ENCODE measurements around the gene HOXC10.

The HOXC10 gene

GRCh38 chr12:53974084-53975063 lies 10.6 kb upstream of the HOXC10 start, which contains the start of gene HOTAIR:
HOTAIR (minus strand) TSS chr12:53974954.
- Histone ChIP-seq H3K27ac (no peak within 1 kb of the TSS), H3K4me3 (ENCODE audit: low read depth, low read length) (no peak within 1 kb of the TSS), H3K36me3 (replicated peaks) (no peaks in the 10 kb centered on the region), H3K27me3 (replicated peaks) (peaks cover 91% of the 10 kb centered on the region)
- DNase-seq = no peak
- TF ChIP-seq CTCF (IDR thresholded peaks at IDR 0.05; ENCODE audit: low read depth, low read length, missing control alignments) = no peak
- in situ Hi-C loops (cut with HindIII; ENCODE audit: low pct_ligation_motif_present, low sequenced_read_pairs) = no loop called here

- H3K27ac ChIP-seq = no peak overlapping the region
- in situ Hi-C loops (cut with HindIII; ENCODE audit: low pct_ligation_motif_present, low sequenced_read_pairs) = no loop called here
- H3K36me3 ChIP-seq (replicated peaks) = no peaks in the 10 kb centered on the region
- peaks cover 91% of the 10 kb centered on the region for H3K27me3 ChIP-seq (replicated peaks)
- no peak overlapping the region for H3K4me3 ChIP-seq (ENCODE audit: low read depth, low read length)
- TF ChIP-seq CTCF (IDR thresholded peaks at IDR 0.05; ENCODE audit: low read depth, low read length, missing control alignments) = no peak
- no peak for DNase-seq
These were observed 9.9 kb upstream of the HOXC10 start for GRCh38 chr12:53975064-53975471.

- no peak for TF ChIP-seq CTCF (IDR thresholded peaks at IDR 0.05; ENCODE audit: low read depth, low read length, missing control alignments)
- in situ Hi-C loops (cut with HindIII; ENCODE audit: low pct_ligation_motif_present, low sequenced_read_pairs) = no loop called here
- no peak for DNase-seq
- peaks cover 91% of the 10 kb centered on the region for H3K27me3 ChIP-seq (replicated peaks)
- no peak overlapping the region for H3K27ac ChIP-seq
- no peaks in the 10 kb centered on the region for H3K36me3 ChIP-seq (replicated peaks)
- no peak overlapping the region for H3K4me3 ChIP-seq (ENCODE audit: low read depth, low read length)
These were observed 9.3 kb upstream of the HOXC10 start for GRCh38 chr12:53975479-53976152.

- Histone ChIP-seq H3K27me3 (replicated peaks) (peaks cover 91% of the 10 kb centered on the region), H3K4me3 (ENCODE audit: low read depth, low read length) (no peak overlapping the region), H3K27ac (no peak overlapping the region), H3K36me3 (replicated peaks) (no peaks in the 10 kb centered on the region)
- DNase-seq = no peak
- in situ Hi-C loops (cut with HindIII; ENCODE audit: low pct_ligation_motif_present, low sequenced_read_pairs) = no loop called here
- no peak for TF ChIP-seq CTCF (IDR thresholded peaks at IDR 0.05; ENCODE audit: low read depth, low read length, missing control alignments)
These were observed 8.6 kb upstream of the HOXC10 start for GRCh38 chr12:53976172-53976822.

GRCh38 chr12:53976823-53977595 lies 7.9 kb upstream of the HOXC10 start:
- no peak for TF ChIP-seq CTCF (IDR thresholded peaks at IDR 0.05; ENCODE audit: low read depth, low read length, missing control alignments)
- H3K27me3 ChIP-seq (replicated peaks) = peaks cover 91% of the 10 kb centered on the region
- in situ Hi-C loops (cut with HindIII; ENCODE audit: low pct_ligation_motif_present, low sequenced_read_pairs) = no loop called here
- no peaks in the 10 kb centered on the region for H3K36me3 ChIP-seq (replicated peaks)
- no peak overlapping the region for H3K4me3 ChIP-seq (ENCODE audit: low read depth, low read length)
- H3K27ac ChIP-seq = no peak overlapping the region
- no peak for DNase-seq
